BJ (cell line): Measurements from ENCODE around the gene NPY4R. TPM values are rescaled to one million over a fixed set of nuclear protein-coding genes. Genes with fewer than 3 reads are reported as not detected.
"Not testable (repeated sequence)": the region's sequence is repeated elsewhere in the genome, so short reads cannot be mapped to it uniquely, and the experiment has no call there.

Source experiments
- CTCF ChIA-PET: fragments of 350-600 bp; formaldehyde crosslinking; extraction: SDS; loops from one replicate; lab custom pipeline; 2021; ENCODE audit warnings: antibody characterized with exemption, inconsistent platforms; lab: Yijun Ruan, JAX
- POLR2A ChIA-PET: fragments of 300-600 bp; sonication (Branson Sonifier 250); formaldehyde crosslinking; extraction: SDS; loops from one replicate; lab custom pipeline; 2021; ENCODE audit warnings: antibody characterized with exemption; lab: Charles Lee
- DNase-seq: peaks from one replicate; pipeline ENCODE4 v3.0.0-alpha.2; 2011; ENCODE audit warnings: low read depth
- H3K27me3 ChIP-seq: 2 replicates; pipeline ENCODE4 v1.6.0; 2011; ENCODE audit warnings: low read length; ENCODE audit not compliant: control insufficient read depth, insufficient read depth
- H3K36me3 ChIP-seq: 2 replicates; pipeline ENCODE4 v1.5.1; 2011; ENCODE audit warnings: low read length; ENCODE audit not compliant: control insufficient read depth, insufficient read depth
- H3K4me3 ChIP-seq: 2 replicates; pipeline ENCODE4 v1.5.1; 2011; ENCODE audit warnings: low read depth, mild to moderate bottlenecking, control low read depth, low read length
- CTCF ChIP-seq: IDR thresholded peaks from 2 replicates; pipeline ENCODE4 v1.5.1; 2011; ENCODE audit warnings: low read depth, mild to moderate bottlenecking, control low read depth, inconsistent platforms, low read length, moderate library complexity; ENCODE audit not compliant: insufficient read depth
- polyA minus RNA-seq: library from RNA; depleted of rRNA, polyadenylated mRNA; stranded (reverse); fragments of >200 nt; gene quantifications from 2 replicates; pipeline ENCODE4 v1.2.3, GENCODE V29; 2011; rRNA and poly(A)+ RNA removed
- polyA plus RNA-seq: library from polyadenylated mRNA; depleted of rRNA; stranded (reverse); fragments of >200 nt; gene quantifications from 2 replicates; pipeline ENCODE4 v1.2.3, GENCODE V29; 2011; rRNA removed

Gene NPY4R
- 0.11 and 0.21 TPM in 2 replicates for polyA plus RNA-seq
- 0.51 TPM in 1 of 2 replicates, not detected in the other for polyA minus RNA-seq

- H3K4me3 ChIP-seq, H3K27me3 ChIP-seq, CTCF ChIA-PET, DNase-seq, H3K36me3 ChIP-seq, POLR2A ChIA-PET: not testable (repeated sequence)
Measured at GRCh38 chr10:46465765-46466164, at the start of gene NPY4R. TSS of gene NPY4R (minus strand) at chr10:46465958. CDS start at chr10:46462635, 3,323 bp downstream.

GRCh38 chr10:46515366-46515765 lies 49.6 kb upstream of the NPY4R start:
- Histone ChIP-seq H3K27me3 (no peaks in the 10 kb centered on the region), H3K4me3 (no peak overlapping the region), H3K36me3 (no peaks in the 10 kb centered on the region)
- ChIA-PET CTCF (no interaction called here), POLR2A (no interaction called here)
- no peak for TF ChIP-seq CTCF
- DNase-seq: no peak

- H3K27me3 ChIP-seq: no peaks in the 10 kb centered on the region
- DNase-seq: no peak
- CTCF ChIA-PET: no interaction called here
- TF ChIP-seq CTCF: no peak
- POLR2A ChIA-PET: no interaction called here
- no peak overlapping the region for H3K4me3 ChIP-seq
- no peaks in the 10 kb centered on the region for H3K36me3 ChIP-seq
Measured at GRCh38 chr10:46514899-46515298, 49.1 kb upstream of the NPY4R start.

- H3K4me3 ChIP-seq: no peak overlapping the region
- no peak for TF ChIP-seq CTCF
- no peaks in the 10 kb centered on the region for H3K36me3 ChIP-seq
- no peaks in the 10 kb centered on the region for H3K27me3 ChIP-seq
- no peak for DNase-seq
- ChIA-PET CTCF (no interaction called here), POLR2A (no interaction called here)
Measured at GRCh38 chr10:46514431-46514861, 48.7 kb upstream of the NPY4R start.

GRCh38 chr10:46513333-46513732 lies 47.6 kb upstream of the NPY4R start:
- H3K4me3 ChIP-seq, DNase-seq, CTCF ChIA-PET, H3K36me3 ChIP-seq, POLR2A ChIA-PET, H3K27me3 ChIP-seq: not testable (repeated sequence)

GRCh38 chr10:46512725-46513124 lies 47.0 kb upstream of the NPY4R start:
- H3K36me3 ChIP-seq, H3K27me3 ChIP-seq, DNase-seq, POLR2A ChIA-PET, H3K4me3 ChIP-seq, CTCF ChIA-PET: not testable (repeated sequence)

- POLR2A ChIA-PET, H3K36me3 ChIP-seq, DNase-seq, H3K27me3 ChIP-seq, H3K4me3 ChIP-seq, CTCF ChIA-PET: not testable (repeated sequence)
Measured at GRCh38 chr10:46512002-46512401, 46.2 kb upstream of the NPY4R start.

GRCh38 chr10:46499990-46500389 lies 34.2 kb upstream of the NPY4R start:
- H3K4me3 ChIP-seq, H3K27me3 ChIP-seq, CTCF ChIA-PET, H3K36me3 ChIP-seq, DNase-seq, POLR2A ChIA-PET: not testable (repeated sequence)

GRCh38 chr10:46498985-46499703 lies 33.4 kb upstream of the NPY4R start:
- CTCF ChIA-PET, POLR2A ChIA-PET, H3K27me3 ChIP-seq, H3K36me3 ChIP-seq, H3K4me3 ChIP-seq, DNase-seq: not testable (repeated sequence)

- H3K4me3 ChIP-seq, H3K27me3 ChIP-seq, CTCF ChIA-PET, POLR2A ChIA-PET, H3K36me3 ChIP-seq, DNase-seq: not testable (repeated sequence)
Measured at GRCh38 chr10:46497878-46498277, 32.1 kb upstream of the NPY4R start.
